A549 (cell line): Measurements from ENCODE around the gene VIT. TPM values are rescaled to one million over a fixed set of nuclear protein-coding genes. Genes with fewer than 3 reads are reported as not detected.

Source experiments
- ATAC-seq, 2 experiments: fragments of 200-7000 bp in 1 of 2; fragments of >200 bp in 1 of 2; cut with Nextera tagmentation in 1 of 2; cut with Tn5 transposase in 1 of 2; 3 replicates each; pipeline versions ENCODE4 v1.8.0 to v1.9.1; 2018 to 2020; ENCODE audit warnings: mild to moderate bottlenecking in 1 of 2, moderate library complexity in 1 of 2
- CTCF ChIA-PET: fragments of 300-600 bp; sonication (Branson Sonifier 250); formaldehyde crosslinking; extraction: SDS; loops from one replicate; lab custom pipeline; 2021; ENCODE audit warnings: antibody characterized with exemption, inconsistent platforms; lab: Yijun Ruan, JAX
- POLR2A ChIA-PET: fragments of 350-600 bp; formaldehyde crosslinking; extraction: SDS; loops from one replicate; lab custom pipeline; 2021; ENCODE audit warnings: antibody characterized with exemption, inconsistent platforms; lab: Yijun Ruan, JAX
- DNase-seq, 2 experiments: peaks; one replicate each; pipeline versions ENCODE4 v3.0.0 to v3.0.0-alpha.2; 2011 to 2016; ENCODE audit warnings: low read depth in 1 of 2, low spot score in 1 of 2
- FAIRE-seq: peaks from 2 replicates; lab custom pipeline; 2011; peaks lifted over from hg19 to GRCh38; lab: Jason Lieb, UNC
- H3K27ac ChIP-seq, 2 experiments: fragments of >200 bp; sonication (Bioruptor Twin); formaldehyde crosslinking; 3 replicates each; pipeline ENCODE4 v1.5.1; 2016 to 2017
- H3K4me1 ChIP-seq: fragments of >200 bp; sonication (Bioruptor Twin); formaldehyde crosslinking; 3 replicates; pipeline ENCODE4 v1.6.1; 2016
- H3K4me2 ChIP-seq: fragments of >200 bp; sonication (Bioruptor Twin); formaldehyde crosslinking; 3 replicates; pipeline ENCODE4 v1.6.1; 2016
- H3K4me3 ChIP-seq: fragments of >200 bp; sonication (Bioruptor Twin); formaldehyde crosslinking; 3 replicates; pipeline ENCODE4 v1.5.1; 2016
- H3K9me3 ChIP-seq: fragments of >200 bp; sonication (Bioruptor Twin); formaldehyde crosslinking; 3 replicates; pipeline ENCODE4 v1.6.1; 2016
- ATOH8 ChIP-seq: fragments of 250-450 bp; sonication (Bioruptor Pico); IDR thresholded peaks from 2 replicates; pipeline ENCODE4 v1.5.0; 2020; ENCODE audit warnings: low read depth, mild to moderate bottlenecking, moderate library complexity
- BCL3 ChIP-seq: fragments of >200 bp; sonication (Bioruptor Twin); formaldehyde crosslinking; IDR thresholded peaks from 3 replicates; pipeline ENCODE4 v1.6.1; 2016
- CHD4 ChIP-seq: fragments of 200-600 bp; sonication (generic); IDR thresholded peaks from 2 replicates; pipeline ENCODE4 v1.6.1; 2016; ENCODE audit warnings: antibody characterized with exemption, mild to moderate bottlenecking, borderline replicate concordance
- CTCF ChIP-seq: fragments of >200 bp; sonication (Bioruptor Twin); formaldehyde crosslinking; IDR thresholded peaks from 3 replicates; pipeline ENCODE4 v1.5.1; 2016
- EHF ChIP-seq: fragments of 250-450 bp; sonication (Bioruptor Pico); IDR thresholded peaks from 2 replicates; pipeline ENCODE4 v1.5.0; 2020; ENCODE audit warnings: mild to moderate bottlenecking
- ELK1 ChIP-seq: fragments of 150-350 bp; IDR thresholded peaks from 2 replicates; pipeline ENCODE4 v1.6.1; 2014; ENCODE audit warnings: low read depth, mild to moderate bottlenecking, low read length
- FOXS1 ChIP-seq: fragments of 250-450 bp; sonication (Bioruptor Pico); IDR thresholded peaks from 2 replicates; pipeline ENCODE4 v1.5.0; 2020; ENCODE audit warnings: mild to moderate bottlenecking, moderate library complexity
- HEYL ChIP-seq: fragments of 250-450 bp; sonication (Bioruptor Pico); IDR thresholded peaks from 2 replicates; pipeline ENCODE4 v1.8.0; 2021; ENCODE audit warnings: mild to moderate bottlenecking, moderate library complexity
- KDM5A ChIP-seq: fragments of 200-600 bp; sonication (generic); IDR thresholded peaks from 2 replicates; pipeline ENCODE4 v1.6.1; 2016; ENCODE audit warnings: antibody characterized with exemption, mild to moderate bottlenecking
- MAX ChIP-seq: IDR thresholded peaks from 2 replicates; pipeline ENCODE4 v1.6.1; 2012
- MAZ ChIP-seq: fragments of 150-350 bp; IDR thresholded peaks from 2 replicates; pipeline ENCODE4 v1.6.1; 2014; ENCODE audit warnings: antibody characterized with exemption, low read depth, low read length, borderline replicate concordance
- REST ChIP-seq: fragments of 200-600 bp; sonication (generic); IDR thresholded peaks from 2 replicates; pipeline ENCODE4 v1.6.1; 2016; ENCODE audit warnings: antibody characterized with exemption, mild to moderate bottlenecking, moderate library complexity
- RFX5 ChIP-seq: fragments of 450-650 bp; IDR thresholded peaks from 2 replicates; pipeline ENCODE4 v1.7.1; 2014; ENCODE audit warnings: antibody characterized with exemption, mild to moderate bottlenecking, moderate library complexity
- RNF2 ChIP-seq: fragments of 200-600 bp; sonication (generic); IDR thresholded peaks from 2 replicates; pipeline ENCODE4 v1.6.1; 2016; ENCODE audit warnings: low read depth, mild to moderate bottlenecking, antibody characterized with exemption, moderate library complexity, borderline replicate concordance
- TFCP2L1 ChIP-seq: fragments of 250-450 bp; sonication (Bioruptor Pico); IDR thresholded peaks from 2 replicates; pipeline ENCODE4 v1.5.0; 2021; ENCODE audit warnings: mild to moderate bottlenecking
- TP53 ChIP-seq: fragments of 250-450 bp; sonication (Bioruptor Pico); IDR thresholded peaks from 2 replicates; pipeline ENCODE4 v1.5.0; 2021; ENCODE audit warnings: mild to moderate bottlenecking, moderate library complexity
- USF2 ChIP-seq: fragments of 450-650 bp; IDR thresholded peaks from 2 replicates; pipeline ENCODE4 v1.6.1; 2014; ENCODE audit warnings: antibody characterized with exemption
- ZFP36 ChIP-seq: fragments of 450-650 bp; IDR thresholded peaks from 2 replicates; pipeline ENCODE4 v1.6.1; 2014; ENCODE audit warnings: borderline replicate concordance; ENCODE audit not compliant: partially characterized antibody
- ZNF302 ChIP-seq: fragments of 250-450 bp; sonication (Bioruptor Pico); IDR thresholded peaks from 2 replicates; pipeline ENCODE4 v1.9.0; 2021; ENCODE audit warnings: inconsistent platforms, mild to moderate bottlenecking, moderate library complexity
- WGBS: methylation state at CpG from one replicate; pipeline ENCODE4 v1.1.6; 2017; ENCODE audit errors: missing lambda C conversion rate; 5-methylcytosine and 5-hydroxymethylcytosine counted together
- polyA plus RNA-seq, 4 experiments: library from polyadenylated mRNA; depleted of rRNA in 3 of 4; stranded (reverse); fragments of >200 nt; fragmentation: RNase III in 1 of 4; extraction: RNeasy Plus Mini Kit Qiagen cat#74134 plus additional on column Dnase treatment in 1 of 4; gene quantifications; 2 replicates in 3 of 4; 3 replicates in 1 of 4; pipeline ENCODE4 v1.2.3, GENCODE V29; 2011 to 2017

Gene VIT
- polyA plus RNA-seq, 2 of the 4 experiments (the other 2 are of a cell fraction): not detected

- DNase-seq: no peak
- ATAC-seq: peak in 1 of 2 experiments; percentile 30; a peak in 1 of 6 replicates
- POLR2A ChIA-PET: no interaction called here
- CTCF ChIA-PET: no interaction called here
- H3K4me3 ChIP-seq: no peak overlapping the region
- no peaks in the 10 kb centered on the region; the same call in 2 of the 3 replicates for H3K9me3 ChIP-seq
- no peak for FAIRE-seq
- no peak overlapping the region for H3K4me2 ChIP-seq
- no peak overlapping the region for H3K27ac ChIP-seq
- WGBS: 24% methylated on average over 5 of the region's 5 CpGs
- TF ChIP-seq USF2: no peak
- no peak for TF ChIP-seq ZNF302 (CRISPR knock-in tag)
- TF ChIP-seq ATOH8 (CRISPR knock-in tag): no peak
- TF ChIP-seq CHD4: no peak
- H3K4me1 ChIP-seq: no peaks in the 10 kb centered on the region
Observed at GRCh38 chr2:36753706-36754221, 57.3 kb downstream of the VIT start.

- H3K9me3 ChIP-seq: no peaks in the 10 kb centered on the region; the same call in 2 of the 3 replicates
- no peak overlapping the region for H3K27ac ChIP-seq
- H3K4me2 ChIP-seq: no peak overlapping the region
- H3K4me1 ChIP-seq: no peaks in the 10 kb centered on the region
- POLR2A ChIA-PET: no interaction called here
- no peak for FAIRE-seq
- CTCF ChIA-PET: interaction anchor here (1.6 kb wide), 1 partner anchor 34 kb away, joined by 3 read pairs; no protein-coding TSS in a partner anchor
- no peak for DNase-seq
- TF ChIP-seq MAZ: no peak
- TF ChIP-seq HEYL (CRISPR knock-in tag): no peak
- TF ChIP-seq RNF2: no peak
- no peak for TF ChIP-seq TFCP2L1 (CRISPR knock-in tag)
- no peak for TF ChIP-seq REST
- no peak for TF ChIP-seq CHD4
- TF ChIP-seq EHF (CRISPR knock-in tag): no peak
- no peak for TF ChIP-seq USF2
- TF ChIP-seq MAX: no peak
- no peak for TF ChIP-seq ZFP36
- TF ChIP-seq CTCF: no peak
- no peak for TF ChIP-seq RFX5
- no peak for TF ChIP-seq FOXS1 (CRISPR knock-in tag)
- no peak for TF ChIP-seq TP53 (CRISPR knock-in tag)
- TF ChIP-seq ELK1: no peak
- TF ChIP-seq KDM5A: no peak
- TF ChIP-seq BCL3: no peak
- 56% methylated on average over 3 of the region's 3 CpGs for WGBS
- H3K4me3 ChIP-seq: no peak overlapping the region
- no peak for ATAC-seq
Observed at GRCh38 chr2:36754578-36754977, 58.1 kb downstream of the VIT start.
